Activated T-helper 1 cell treated with anti-CD3 and anti-CD28 coated beads, Interleukin-2, amount 50 U/mL, for 16 hours (primary cell): ENCODE data around the gene LTV1.
"Not testable (repeated sequence)": the region's sequence is repeated elsewhere in the genome, so short reads cannot be mapped to it uniquely, and the experiment has no call there.

Experiments
- DNase-seq, 2 donors: peaks; one replicate each; pipeline ENCODE4 v3.0.0-alpha.2; 2020; ENCODE audit warnings: low read depth in 1 of 2, low spot score in 1 of 2

Gene LTV1

GRCh38 chr6:143842902-143843676, at the start of gene LTV1:
Gene LTV1 (plus strand): TSS chr6:143843338. CDS start chr6:143843478, 140 bp downstream.
- DNase-seq, result peak; percentile 79 to 84

- DNase-seq, result not testable (repeated sequence)
Observed at GRCh38 chr6:143796551-143796950, 46.6 kb upstream of the LTV1 start.

- not testable (repeated sequence) for DNase-seq
Observed at GRCh38 chr6:143798487-143798886, 44.7 kb upstream of the LTV1 start.

GRCh38 chr6:143802833-143803565, 40.1 kb upstream of the LTV1 start:
- DNase-seq, result no peak

- DNase-seq, result no peak
Observed at GRCh38 chr6:143803769-143804568, 39.2 kb upstream of the LTV1 start.

GRCh38 chr6:143804835-143805239, 38.3 kb upstream of the LTV1 start:
- DNase-seq, result no peak

- DNase-seq, result peak in 1 of 2 donors; percentile 42
Observed at GRCh38 chr6:143806282-143807102, 36.6 kb upstream of the LTV1 start.

- no peak for DNase-seq
Observed at GRCh38 chr6:143807103-143807772, 35.9 kb upstream of the LTV1 start.

- no peak for DNase-seq
Observed at GRCh38 chr6:143810745-143811144, 32.4 kb upstream of the LTV1 start.

GRCh38 chr6:143811501-143812157, 31.5 kb upstream of the LTV1 start:
- no peak for DNase-seq

- DNase-seq, result no peak
Observed at GRCh38 chr6:143817621-143818020, 25.5 kb upstream of the LTV1 start.

GRCh38 chr6:143821359-143821758, 21.8 kb upstream of the LTV1 start:
- DNase-seq, result no peak

GRCh38 chr6:143822584-143823024, 20.5 kb upstream of the LTV1 start:
- DNase-seq, result no peak

- no peak for DNase-seq
Observed at GRCh38 chr6:143823548-143823947, 19.6 kb upstream of the LTV1 start.

- no peak for DNase-seq
Observed at GRCh38 chr6:143828572-143828971, 14.6 kb upstream of the LTV1 start.

- no peak for DNase-seq
Observed at GRCh38 chr6:143836150-143836549, 7.0 kb upstream of the LTV1 start.

- DNase-seq, result no peak
Observed at GRCh38 chr6:143838395-143838794, 4.7 kb upstream of the LTV1 start.

- no peak for DNase-seq
Observed at GRCh38 chr6:143839196-143839595, 3.9 kb upstream of the LTV1 start.

- DNase-seq, result no peak
Observed at GRCh38 chr6:143840595-143841265, 2.4 kb upstream of the LTV1 start.
